DOHH2 (cell line): Measurements from ENCODE around the gene ZBTB40.

Experiments used
- EZH2phosphoT487 ChIP-seq: fragments of 200-600 bp; sonication (generic); IDR thresholded peaks from 2 replicates; pipeline ENCODE4 v1.6.1; 2017; ENCODE audit warnings: borderline replicate concordance, mild to moderate bottlenecking, antibody characterized with exemption, low read length, moderate library complexity, mixed read lengths
- TF ChIP-seq, protein P1 (sequence below): fragments of 200-600 bp; sonication (generic); IDR thresholded peaks from one replicate; pipeline ENCODE4 v1.5.1; 2014; ENCODE audit warnings: antibody characterized with exemption, mild to moderate bottlenecking, low read depth, low read length; ENCODE audit not compliant: poor library complexity, severe bottlenecking

DNA sequence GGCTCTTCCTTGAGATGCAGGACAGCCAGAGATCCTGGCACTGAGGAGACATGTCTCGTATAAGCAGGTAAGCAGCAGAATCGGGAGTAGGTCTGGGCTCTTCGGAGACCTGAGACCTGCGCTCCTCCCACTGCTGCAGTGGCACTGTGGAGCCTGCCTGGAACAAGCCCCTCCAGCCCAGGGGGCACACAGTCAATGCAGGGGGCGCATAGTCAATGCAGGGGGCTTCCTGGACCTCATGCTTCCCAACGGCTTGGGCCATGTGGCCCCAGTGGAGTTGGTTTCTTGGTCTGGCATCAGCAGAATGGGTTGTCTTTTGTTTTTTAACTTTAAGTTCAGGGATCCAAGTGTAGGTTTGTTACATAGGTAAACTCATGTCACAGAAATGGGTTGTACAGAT, 83.7 kb downstream of the ZBTB40 start:
- TF ChIP-seq, protein P1, sequence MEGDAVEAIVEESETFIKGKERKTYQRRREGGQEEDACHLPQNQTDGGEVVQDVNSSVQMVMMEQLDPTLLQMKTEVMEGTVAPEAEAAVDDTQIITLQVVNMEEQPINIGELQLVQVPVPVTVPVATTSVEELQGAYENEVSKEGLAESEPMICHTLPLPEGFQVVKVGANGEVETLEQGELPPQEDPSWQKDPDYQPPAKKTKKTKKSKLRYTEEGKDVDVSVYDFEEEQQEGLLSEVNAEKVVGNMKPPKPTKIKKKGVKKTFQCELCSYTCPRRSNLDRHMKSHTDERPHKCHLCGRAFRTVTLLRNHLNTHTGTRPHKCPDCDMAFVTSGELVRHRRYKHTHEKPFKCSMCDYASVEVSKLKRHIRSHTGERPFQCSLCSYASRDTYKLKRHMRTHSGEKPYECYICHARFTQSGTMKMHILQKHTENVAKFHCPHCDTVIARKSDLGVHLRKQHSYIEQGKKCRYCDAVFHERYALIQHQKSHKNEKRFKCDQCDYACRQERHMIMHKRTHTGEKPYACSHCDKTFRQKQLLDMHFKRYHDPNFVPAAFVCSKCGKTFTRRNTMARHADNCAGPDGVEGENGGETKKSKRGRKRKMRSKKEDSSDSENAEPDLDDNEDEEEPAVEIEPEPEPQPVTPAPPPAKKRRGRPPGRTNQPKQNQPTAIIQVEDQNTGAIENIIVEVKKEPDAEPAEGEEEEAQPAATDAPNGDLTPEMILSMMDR = no peak
- no peak for TF ChIP-seq EZH2phosphoT487
